Measurements from ENCODE around the gene ZC3H4. TPM values are rescaled to one million over a fixed set of nuclear protein-coding genes. Genes with fewer than 3 reads are reported as not detected.

ZC3H4 gene
- total RNA-seq, 1 experiment from 2014 or later = 42.7 TPM

GRCh38 chr19:47111682-47112165 lies 1.9 kb downstream of the ZC3H4 start:
- ChIA-PET POLR2A (interaction anchor here (0.8 kb wide), 1 partner anchor 248 kb away, joined by 15 read pairs; no protein-coding TSS in a partner anchor), CTCF (no interaction called here)
- Histone ChIP-seq H3K27me3 (ENCODE audit: control insufficient read depth, insufficient read depth, low read length) (no peaks in the 10 kb centered on the region), H3K4me1 (ENCODE audit: control insufficient read depth, insufficient read depth, low read length) (peaks cover 33% of the 10 kb centered on the region), H3K27ac (ENCODE audit: low read length) (peak overlapping the region; percentile 98), H3K4me3 (ENCODE audit: low read depth in 2 of 2, low read length in 2 of 2) (peak overlapping the region; percentile 85 to 86), H3K9me3 (ENCODE audit: control insufficient read depth, insufficient read depth, low read depth, low read length) (no peaks in the 10 kb centered on the region), H3K36me3 (ENCODE audit: control insufficient read depth, insufficient read depth, low read length) (no peaks in the 10 kb centered on the region; the same call in 1 of the 2 replicates)
- BruUV-seq (replicated peaks) = no TSS peak
- ATAC-seq (no peak), DNase-seq (ENCODE audit: low read depth, low spot score) (no peak)
- intact Hi-C loops (cut with micrococcal nuclease; ENCODE audit: unreplicated experiment) (no loop called here), in situ Hi-C loops (cut with HindIII; ENCODE audit: low pct_unique_long_range_greater_than_20kb, low sequenced_read_pairs) (no loop called here)
- TF ChIP-seq CTCF (IDR thresholded peaks at IDR 0.05) = no peak
- TF ChIP-seq POLR2AphosphoS5 (IDR thresholded peaks at IDR 0.05; ENCODE audit: low read depth, low read length) = no peak
- no peak for TF ChIP-seq TCF7L2 (IDR thresholded peaks at IDR 0.05; ENCODE audit: low read depth, low read length)
- TF ChIP-seq SIN3A (IDR thresholded peaks at IDR 0.05; ENCODE audit: borderline replicate concordance, insufficient read depth, low read depth, low read length) = no peak
- TF ChIP-seq, protein P1, sequence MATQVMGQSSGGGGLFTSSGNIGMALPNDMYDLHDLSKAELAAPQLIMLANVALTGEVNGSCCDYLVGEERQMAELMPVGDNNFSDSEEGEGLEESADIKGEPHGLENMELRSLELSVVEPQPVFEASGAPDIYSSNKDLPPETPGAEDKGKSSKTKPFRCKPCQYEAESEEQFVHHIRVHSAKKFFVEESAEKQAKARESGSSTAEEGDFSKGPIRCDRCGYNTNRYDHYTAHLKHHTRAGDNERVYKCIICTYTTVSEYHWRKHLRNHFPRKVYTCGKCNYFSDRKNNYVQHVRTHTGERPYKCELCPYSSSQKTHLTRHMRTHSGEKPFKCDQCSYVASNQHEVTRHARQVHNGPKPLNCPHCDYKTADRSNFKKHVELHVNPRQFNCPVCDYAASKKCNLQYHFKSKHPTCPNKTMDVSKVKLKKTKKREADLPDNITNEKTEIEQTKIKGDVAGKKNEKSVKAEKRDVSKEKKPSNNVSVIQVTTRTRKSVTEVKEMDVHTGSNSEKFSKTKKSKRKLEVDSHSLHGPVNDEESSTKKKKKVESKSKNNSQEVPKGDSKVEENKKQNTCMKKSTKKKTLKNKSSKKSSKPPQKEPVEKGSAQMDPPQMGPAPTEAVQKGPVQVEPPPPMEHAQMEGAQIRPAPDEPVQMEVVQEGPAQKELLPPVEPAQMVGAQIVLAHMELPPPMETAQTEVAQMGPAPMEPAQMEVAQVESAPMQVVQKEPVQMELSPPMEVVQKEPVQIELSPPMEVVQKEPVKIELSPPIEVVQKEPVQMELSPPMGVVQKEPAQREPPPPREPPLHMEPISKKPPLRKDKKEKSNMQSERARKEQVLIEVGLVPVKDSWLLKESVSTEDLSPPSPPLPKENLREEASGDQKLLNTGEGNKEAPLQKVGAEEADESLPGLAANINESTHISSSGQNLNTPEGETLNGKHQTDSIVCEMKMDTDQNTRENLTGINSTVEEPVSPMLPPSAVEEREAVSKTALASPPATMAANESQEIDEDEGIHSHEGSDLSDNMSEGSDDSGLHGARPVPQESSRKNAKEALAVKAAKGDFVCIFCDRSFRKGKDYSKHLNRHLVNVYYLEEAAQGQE (IDR thresholded peaks at IDR 0.05; ENCODE audit: insufficient read depth in 1 of 2, low read depth in 2 of 2, low read length in 1 of 2) = no peak

- Histone ChIP-seq H3K27ac (ENCODE audit: low read length) (peak overlapping the region; percentile 98), H3K4me1 (ENCODE audit: control insufficient read depth, insufficient read depth, low read length) (peaks cover 36% of the 10 kb centered on the region), H3K9me3 (ENCODE audit: control insufficient read depth, insufficient read depth, low read depth, low read length) (no peaks in the 10 kb centered on the region), H3K4me3 (ENCODE audit: low read depth in 2 of 2, low read length in 2 of 2) (peak overlapping the region; percentile 85 to 86), H3K27me3 (ENCODE audit: control insufficient read depth, insufficient read depth, low read length) (no peaks in the 10 kb centered on the region), H3K36me3 (ENCODE audit: control insufficient read depth, insufficient read depth, low read length) (no peaks in the 10 kb centered on the region; the same call in 1 of the 2 replicates)
- DNase-seq (ENCODE audit: low read depth, low spot score) = no peak
- ATAC-seq = no peak
- TF ChIP-seq SIN3A (IDR thresholded peaks at IDR 0.05; ENCODE audit: borderline replicate concordance, insufficient read depth, low read depth, low read length) = no peak
- TF ChIP-seq POLR2AphosphoS5 (IDR thresholded peaks at IDR 0.05; ENCODE audit: low read depth, low read length) = no peak; the same call in 1 of the 2 replicates
- TF ChIP-seq, protein P1 (IDR thresholded peaks at IDR 0.05; ENCODE audit: insufficient read depth in 1 of 2, low read depth in 2 of 2, low read length in 1 of 2) = no peak
- no peak for TF ChIP-seq CTCF (IDR thresholded peaks at IDR 0.05)
- TF ChIP-seq TCF7L2 (IDR thresholded peaks at IDR 0.05; ENCODE audit: low read depth, low read length) = no peak
- intact Hi-C loops (cut with micrococcal nuclease; ENCODE audit: unreplicated experiment) = no loop called here
- TSS peak; percentile 55 for BruUV-seq (replicated peaks)
- ChIA-PET POLR2A (no interaction called here), CTCF (no interaction called here)
- in situ Hi-C loops (cut with HindIII; ENCODE audit: low pct_unique_long_range_greater_than_20kb, low sequenced_read_pairs) = no loop called here
These were observed 2.5 kb downstream of the ZC3H4 start for GRCh38 chr19:47111006-47111621.
